Measurements from ENCODE around the gene TNFAIP6. TPM values are rescaled to one million over a fixed set of nuclear protein-coding genes. Genes with fewer than 3 reads are reported as not detected.
A peak's percentile ranks its signal among the peaks of the same experiment; 100 is the strongest.

TNFAIP6 gene
- total and polyA plus RNA-seq, 2 of the 8 experiments (the other 6 are each of a cell fraction or from before 2014, with no cell fraction given): 1.1 to 2.0 TPM

- no peak overlapping the region for H3K27ac ChIP-seq (ENCODE audit: low read depth, low read length)
Measured at GRCh38 chr2:151325581-151326095, 31.8 kb upstream of the TNFAIP6 start.

More at GRCh38 chr2:151325581-151326095, 31.8 kb upstream of the TNFAIP6 start:
- Histone ChIP-seq H3K4me3 (ENCODE audit: extremely low read depth in 1 of 4, insufficient read depth in 2 of 4, low read depth in 3 of 4, low read length in 4 of 4) (no peak overlapping the region), H4K91ac (replicated peaks; ENCODE audit: insufficient read length, low read length) (no peak overlapping the region), H3K23ac (ENCODE audit: insufficient read length) (no peak overlapping the region), H3K23me2 (ENCODE audit: low read depth, low read length) (no peaks in the 10 kb centered on the region), H3K14ac (ENCODE audit: insufficient read length) (no peak overlapping the region), H3K9ac (replicated peaks in 1 of 4; ENCODE audit: extremely low read depth in 1 of 4, low read depth in 3 of 4, low read length in 3 of 4) (no peak overlapping the region; a peak in 1 of 7 replicates), H3K36me3 (ENCODE audit: control insufficient read depth in 2 of 4, insufficient read depth in 4 of 4, low read length in 3 of 4) (no peaks in the 10 kb centered on the region), H3K4me2 (ENCODE audit: insufficient read depth in 1 of 2, low read depth in 2 of 2, low read length in 2 of 2) (no peak overlapping the region), H2BK120ac (replicated peaks; ENCODE audit: low read depth, low read length) (no peak overlapping the region), H4K8ac (ENCODE audit: extremely low read depth, insufficient read depth, low read length) (no peak overlapping the region), H2AFZ (ENCODE audit: low read length) (peak overlapping the region; percentile 53; the same call in 1 of the 2 replicates), H3K79me2 (ENCODE audit: control insufficient read depth in 1 of 2, insufficient read depth in 2 of 2, low read length in 2 of 2) (no peaks in the 10 kb centered on the region), H2BK12ac (ENCODE audit: low read depth, low read length) (no peak overlapping the region), H2AK5ac (ENCODE audit: low read depth, low read length) (no peak overlapping the region), H3K4ac (replicated peaks; ENCODE audit: insufficient read length, low read depth, low read length) (no peak overlapping the region), H4K5ac (ENCODE audit: insufficient read length, low read depth, low read length) (no peak overlapping the region), H3K9me3 (ENCODE audit: insufficient read depth in 2 of 2, low read depth in 1 of 2, low read length in 1 of 2) (no peaks in the 10 kb centered on the region), H2BK15ac (ENCODE audit: low read length) (no peak overlapping the region), H3K27me3 (replicated peaks in 1 of 4; ENCODE audit: control insufficient read depth in 3 of 4, extremely low read depth in 1 of 4, insufficient read depth in 3 of 4, low read length in 3 of 4) (no peaks in the 10 kb centered on the region), H2BK5ac (ENCODE audit: low read depth, low read length) (no peak overlapping the region), H3K79me1 (ENCODE audit: low read depth, low read length) (no peaks in the 10 kb centered on the region), H2BK20ac (ENCODE audit: low read length) (no peak overlapping the region), H3K4me1 (replicated peaks in 1 of 4; ENCODE audit: control insufficient read depth in 3 of 4, insufficient read depth in 4 of 4, low read length in 3 of 4) (peaks cover 0 to 2% (median 0%) of the 10 kb centered on the region in 4 experiments; a peak in 1 of 7 replicates), H3K18ac (ENCODE audit: extremely low read depth, low read length) (no peak overlapping the region), H3K56ac (replicated peaks; ENCODE audit: insufficient read length, low read depth, low read length) (no peak overlapping the region), H4K20me1 (replicated peaks in 1 of 2; ENCODE audit: control insufficient read depth in 1 of 2, insufficient read depth in 2 of 2, low read length in 2 of 2) (no peaks in the 10 kb centered on the region)
- CTCF ChIA-PET (ENCODE audit: partially characterized antibody): no interaction called here
- no peak for DNase-seq (ENCODE audit: low read depth in 1 of 2, low spot score in 2 of 2)
- no peak for FAIRE-seq
- WGBS, 2 experiments (ENCODE audit: extremely low coverage in 1 of 2, insufficient coverage in 1 of 2, insufficient read length in 1 of 2, insufficient replicate concordance in 2 of 2, low coverage in 1 of 2, low lambda C conversion rate in 2 of 2, missing lambda C conversion rate in 1 of 2): 88% methylated on average over 4 of the region's 4 CpGs; no CpG with 5 or more reads in 1 of the 2 experiments
- POLR2A ChIA-PET (ENCODE audit: partially characterized antibody): no interaction called here
- no peak for TF ChIP-seq EGR1 (IDR thresholded peaks at IDR 0.05; ENCODE audit: borderline replicate concordance, low read depth, low read length)
- no peak for TF ChIP-seq TAF1 (IDR thresholded peaks at IDR 0.05; ENCODE audit: low read depth, low read length)

Data from H1 (cell line).